ENCODE data around the gene INPP4A. TPM values are rescaled to one million over a fixed set of nuclear protein-coding genes. Genes with fewer than 3 reads are reported as not detected.

INPP4A gene
- total RNA-seq, 4 donors from 2014 or later = 7.4 to 17.9 (median 9.4) TPM

DNA sequence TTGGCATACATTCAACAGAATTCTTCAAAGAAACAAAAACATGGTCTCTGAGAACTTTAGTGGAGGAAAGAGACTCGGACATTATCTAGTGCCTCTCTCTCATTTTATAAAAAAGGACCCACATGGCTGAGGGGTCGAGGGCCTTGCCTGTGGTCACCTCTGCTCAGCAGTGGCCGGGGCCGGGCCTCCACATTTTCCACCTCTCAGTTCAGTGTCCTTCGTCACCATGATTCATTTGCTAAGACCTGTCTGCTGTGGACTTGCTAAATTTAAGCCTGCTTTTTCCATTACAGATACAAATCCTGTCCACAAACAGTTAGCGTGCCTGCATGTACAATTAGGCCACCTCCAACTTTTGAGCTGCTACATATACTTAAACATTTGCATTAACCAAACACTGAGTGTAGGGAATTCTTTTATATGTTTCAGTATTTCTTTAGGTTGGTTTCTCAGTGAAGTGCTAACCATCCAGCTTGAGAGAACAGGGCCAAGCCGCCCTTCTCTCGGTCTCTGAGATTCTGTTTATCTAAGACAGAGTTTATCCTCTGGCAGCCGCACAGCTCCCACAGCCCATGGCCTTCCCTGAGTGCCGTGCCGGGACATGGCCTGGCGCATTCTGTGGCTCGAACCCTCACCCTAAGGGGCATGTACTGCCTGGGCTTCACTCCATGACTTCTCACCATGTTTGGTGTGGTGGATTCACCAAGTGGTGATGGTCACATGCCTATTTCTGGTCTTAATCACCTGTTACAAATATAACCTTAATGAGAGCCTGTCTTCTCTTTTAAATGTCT lies 117.4 kb downstream of the INPP4A start:
- WGBS, 2 donors = 70 to 77% methylated on average over 13 of the region's 13 CpGs
- DNase-seq = no peak

GRCh38 chr2:98563394-98563793 lies 118.7 kb downstream of the INPP4A start:
- H3K9me3 ChIP-seq = no peaks in the 10 kb centered on the region
- H3K36me3 ChIP-seq = peaks cover 7 to 56% (median 17%) of the 10 kb centered on the region in 3 donors
- H3K27me3 ChIP-seq = no peaks in the 10 kb centered on the region
- H3K4me3 ChIP-seq = no peak overlapping the region
- intact Hi-C loops (cut with DNase I) = no loop called here
- no peak for TF ChIP-seq CTCF (IDR thresholded peaks at IDR 0.05)
- TF ChIP-seq POLR2A (IDR thresholded peaks at IDR 0.05) = no peak
- peaks cover 11 to 53% (median 33%) of the 10 kb centered on the region in 3 donors for H3K4me1 ChIP-seq
- DNase-seq = no peak
- 93 to 94% methylated on average over 9 of the region's 13 CpGs for WGBS, 2 donors
- H3K27ac ChIP-seq = no peak overlapping the region

More for the DNA sequence above, 117.4 kb downstream of the INPP4A start:
- Histone ChIP-seq H3K36me3 (peaks cover 13 to 49% (median 16%) of the 10 kb centered on the region in 3 donors), H3K4me3 (no peak overlapping the region), H3K4me1 (peaks cover 11 to 50% (median 33%) of the 10 kb centered on the region in 3 donors), H3K27ac (peak overlapping the region; percentile 58 to 81 (median 77)), H3K9me3 (no peaks in the 10 kb centered on the region), H3K27me3 (no peaks in the 10 kb centered on the region)
- no peak for TF ChIP-seq CTCF (IDR thresholded peaks at IDR 0.05)
- TF ChIP-seq POLR2A (IDR thresholded peaks at IDR 0.05) = no peak
- intact Hi-C loops (cut with DNase I) = no loop called here

- Histone ChIP-seq H3K4me1 (peaks cover 11 to 48% (median 29%) of the 10 kb centered on the region in 3 donors), H3K4me3 (no peak overlapping the region), H3K27me3 (no peaks in the 10 kb centered on the region), H3K36me3 (peaks cover 7 to 69% (median 17%) of the 10 kb centered on the region in 3 donors), H3K9me3 (no peaks in the 10 kb centered on the region), H3K27ac (no peak overlapping the region)
- intact Hi-C loops (cut with DNase I) = loop anchor here (5.0 kb wide), 1 partner anchor 43 kb away; the partner anchor contains the start of genes COA5 and UNC50
- TF ChIP-seq CTCF (IDR thresholded peaks at IDR 0.05) (no peak), POLR2A (IDR thresholded peaks at IDR 0.05) (no peak)
- WGBS, 2 donors = 92 to 94% methylated on average over 16 of the region's 17 CpGs
- no peak for DNase-seq
Measured at GRCh38 chr2:98564541-98565132, 120.0 kb downstream of the INPP4A start.

GRCh38 chr2:98565286-98565860 lies 120.7 kb downstream of the INPP4A start:
- Histone ChIP-seq H3K4me1 (peaks cover 11 to 41% (median 22%) of the 10 kb centered on the region in 3 donors), H3K27me3 (no peaks in the 10 kb centered on the region), H3K9me3 (no peaks in the 10 kb centered on the region), H3K4me3 (no peak overlapping the region), H3K36me3 (peaks cover 9 to 76% (median 17%) of the 10 kb centered on the region in 3 donors), H3K27ac (no peak overlapping the region)
- intact Hi-C loops (cut with DNase I) = loop anchor here (5.0 kb wide), 1 partner anchor 42 kb away; the partner anchor contains the start of genes COA5 and UNC50
- TF ChIP-seq POLR2A (IDR thresholded peaks at IDR 0.05) (no peak), CTCF (IDR thresholded peaks at IDR 0.05) (no peak)
- DNase-seq = no peak
- 92 to 95% methylated on average over 8 to 9 of the region's 9 CpGs for WGBS, 2 donors

All from esophagus squamous epithelium (tissue), 5 donors.